Measurements from ENCODE around the gene NUDT22. TPM values are rescaled to one million over a fixed set of nuclear protein-coding genes. Genes with fewer than 3 reads are reported as not detected.
A peak's percentile ranks its signal among the peaks of the same experiment; 100 is the strongest.
"Not testable (repeated sequence)": the region's sequence is repeated elsewhere in the genome, so short reads cannot be mapped to it uniquely, and the experiment has no call there.

Gene NUDT22
- total and polyA plus RNA-seq, 5 donors from 2014 or later = 35.8 to 46.9 (median 43.1) TPM

- Mint-ChIP-seq H3K4me1 (peaks cover 0 to 57% (median 25%) of the 10 kb centered on the region in 4 donors), H3K36me3 (no peaks in the 10 kb centered on the region), H3K27ac (peak overlapping the region in 1 of 3 donors; percentile 5), H3K4me3 (peak overlapping the region; percentile 19 to 91 (median 62)), H3K27me3 (no peaks in the 10 kb centered on the region), H3K9me3 (peaks cover 0 to 2% (median 0%) of the 10 kb centered on the region in 7 donors)
- ATAC-seq (ENCODE audit: low read depth in 2 of 2) = no peak
- no peak for DNase-seq
- H3K9me3 ChIP-seq (ENCODE audit: control insufficient read depth in 2 of 2, low read length in 2 of 2) = no peaks in the 10 kb centered on the region
- H3K27ac ChIP-seq (ENCODE audit: insufficient read depth, low read length, poor library complexity, severe bottlenecking) = no peak overlapping the region
- peaks cover 4% of the 10 kb centered on the region for H3K36me3 ChIP-seq (ENCODE audit: control insufficient read depth, insufficient read depth, low read length)
- peaks cover 57% of the 10 kb centered on the region for H3K4me1 ChIP-seq (ENCODE audit: control insufficient read depth, insufficient read depth, low read length, poor library complexity, severe bottlenecking)
- no peaks in the 10 kb centered on the region for H3K27me3 ChIP-seq (ENCODE audit: control insufficient read depth, insufficient read depth, low read length)
- no peak overlapping the region for H3K4me3 ChIP-seq (ENCODE audit: low read depth, low read length)
Observed at GRCh38 chr11:64244107-64244506, 18.0 kb downstream of the NUDT22 start.

GRCh38 chr11:64244966-64245365, 18.9 kb downstream of the NUDT22 start:
- peak overlapping the region; percentile 83 to 91 (median 86) for H3K4me3 Mint-ChIP-seq
- Histone ChIP-seq H3K27me3 (ENCODE audit: control insufficient read depth, insufficient read depth, low read length) (no peaks in the 10 kb centered on the region), H3K4me1 (ENCODE audit: control insufficient read depth, insufficient read depth, low read length, poor library complexity, severe bottlenecking) (peaks cover 55% of the 10 kb centered on the region), H3K9me3 (ENCODE audit: control insufficient read depth in 2 of 2, low read length in 2 of 2) (no peaks in the 10 kb centered on the region), H3K27ac (ENCODE audit: insufficient read depth, low read length, poor library complexity, severe bottlenecking) (peak overlapping the region; percentile 55), H3K36me3 (ENCODE audit: control insufficient read depth, insufficient read depth, low read length) (peaks cover 4% of the 10 kb centered on the region), H3K4me3 (ENCODE audit: low read depth, low read length) (no peak overlapping the region)
- H3K27ac Mint-ChIP-seq = peak overlapping the region in 2 of 3 donors; percentile 5 to 85
- peaks cover 0 to 2% (median 0%) of the 10 kb centered on the region in 7 donors for H3K9me3 Mint-ChIP-seq
- no peaks in the 10 kb centered on the region for H3K36me3 Mint-ChIP-seq
- H3K27me3 Mint-ChIP-seq = no peaks in the 10 kb centered on the region
- peaks cover 0 to 53% (median 26%) of the 10 kb centered on the region in 4 donors for H3K4me1 Mint-ChIP-seq
- DNase-seq = no peak
- ATAC-seq (ENCODE audit: low read depth in 2 of 2) = no peak

GRCh38 chr11:64245401-64245796, 19.3 kb downstream of the NUDT22 start:
- no peak for ATAC-seq (ENCODE audit: low read depth in 2 of 2)
- H3K4me3 ChIP-seq (ENCODE audit: low read depth, low read length) = peak overlapping the region; percentile 37
- peaks cover 54% of the 10 kb centered on the region for H3K4me1 ChIP-seq (ENCODE audit: control insufficient read depth, insufficient read depth, low read length, poor library complexity, severe bottlenecking)
- Mint-ChIP-seq H3K4me3 (peak overlapping the region; percentile 83 to 91 (median 86)), H3K27me3 (no peaks in the 10 kb centered on the region), H3K4me1 (peaks cover 0 to 51% (median 24%) of the 10 kb centered on the region in 4 donors), H3K9me3 (peaks cover 0 to 2% (median 0%) of the 10 kb centered on the region in 7 donors), H3K27ac (peak overlapping the region in 2 of 3 donors; percentile 5 to 85), H3K36me3 (no peaks in the 10 kb centered on the region)
- H3K27ac ChIP-seq (ENCODE audit: insufficient read depth, low read length, poor library complexity, severe bottlenecking) = peak overlapping the region; percentile 55
- peak in 1 of 3 donors; percentile 52 for DNase-seq
- no peaks in the 10 kb centered on the region for H3K9me3 ChIP-seq (ENCODE audit: control insufficient read depth in 2 of 2, low read length in 2 of 2)
- no peaks in the 10 kb centered on the region for H3K27me3 ChIP-seq (ENCODE audit: control insufficient read depth, insufficient read depth, low read length)
- H3K36me3 ChIP-seq (ENCODE audit: control insufficient read depth, insufficient read depth, low read length) = peaks cover 4% of the 10 kb centered on the region

- Histone ChIP-seq H3K36me3 (ENCODE audit: control insufficient read depth, insufficient read depth, low read length) (peaks cover 4% of the 10 kb centered on the region), H3K27ac (ENCODE audit: insufficient read depth, low read length, poor library complexity, severe bottlenecking) (peak overlapping the region; percentile 55), H3K9me3 (ENCODE audit: control insufficient read depth in 2 of 2, low read length in 2 of 2) (no peaks in the 10 kb centered on the region), H3K4me1 (ENCODE audit: control insufficient read depth, insufficient read depth, low read length, poor library complexity, severe bottlenecking) (peaks cover 57% of the 10 kb centered on the region), H3K4me3 (ENCODE audit: low read depth, low read length) (peak overlapping the region; percentile 37), H3K27me3 (ENCODE audit: control insufficient read depth, insufficient read depth, low read length) (no peaks in the 10 kb centered on the region)
- H3K27me3 Mint-ChIP-seq = no peaks in the 10 kb centered on the region
- no peaks in the 10 kb centered on the region for H3K36me3 Mint-ChIP-seq
- H3K27ac Mint-ChIP-seq = peak overlapping the region in 2 of 3 donors; percentile 48 to 85
- no peak for ATAC-seq (ENCODE audit: low read depth in 2 of 2)
- peaks cover 0 to 2% (median 0%) of the 10 kb centered on the region in 7 donors for H3K9me3 Mint-ChIP-seq
- DNase-seq = peak; percentile 38 to 62 (median 50)
- H3K4me3 Mint-ChIP-seq = peak overlapping the region; percentile 83 to 91 (median 86)
- H3K4me1 Mint-ChIP-seq = peaks cover 0 to 52% (median 21%) of the 10 kb centered on the region in 4 donors
Observed at GRCh38 chr11:64245797-64246620, 19.9 kb downstream of the NUDT22 start.

GRCh38 chr11:64246621-64246870, 20.5 kb downstream of the NUDT22 start:
- Mint-ChIP-seq H3K4me1 (peaks cover 0 to 49% (median 21%) of the 10 kb centered on the region in 4 donors), H3K4me3 (peak overlapping the region; percentile 82 to 92 (median 89))
- H3K27me3 ChIP-seq (ENCODE audit: control insufficient read depth, insufficient read depth, low read length); H3K4me3 ChIP-seq (ENCODE audit: low read depth, low read length); H3K36me3 ChIP-seq (ENCODE audit: control insufficient read depth, insufficient read depth, low read length); H3K9me3 ChIP-seq (ENCODE audit: control insufficient read depth in 2 of 2, low read length in 2 of 2); H3K27ac Mint-ChIP-seq; H3K9me3 Mint-ChIP-seq; DNase-seq; H3K36me3 Mint-ChIP-seq; H3K27ac ChIP-seq (ENCODE audit: insufficient read depth, low read length, poor library complexity, severe bottlenecking); H3K27me3 Mint-ChIP-seq: not testable (repeated sequence)
- peak; percentile 4 to 17 for ATAC-seq (ENCODE audit: low read depth in 2 of 2)
- peaks cover 59% of the 10 kb centered on the region for H3K4me1 ChIP-seq (ENCODE audit: control insufficient read depth, insufficient read depth, low read length, poor library complexity, severe bottlenecking)

GRCh38 chr11:64246871-64247728, 21.0 kb downstream of the NUDT22 start, which contains the start of gene PPP1R14B:
Gene PPP1R14B (minus strand): TSS chr11:64246943. CDS start chr11:64246673, 270 bp downstream.
- peak; percentile 71 to 84 (median 78) for DNase-seq
- peak within 1 kb of the TSS; percentile 87 for H3K4me3 ChIP-seq (ENCODE audit: low read depth, low read length)
- Mint-ChIP-seq H3K27me3 (no peaks in the 10 kb centered on the region), H3K36me3 (no peaks in the 10 kb centered on the region), H3K27ac (peak within 1 kb of the TSS; percentile 44 to 86 (median 85)), H3K4me3 (peak within 1 kb of the TSS; percentile 83 to 92 (median 90)), H3K9me3 (peaks cover 0 to 2% (median 0%) of the 10 kb centered on the region in 7 donors), H3K4me1 (peaks cover 0 to 54% (median 20%) of the 10 kb centered on the region in 4 donors)
- peaks cover 59% of the 10 kb centered on the region for H3K4me1 ChIP-seq (ENCODE audit: control insufficient read depth, insufficient read depth, low read length, poor library complexity, severe bottlenecking)
- no peaks in the 10 kb centered on the region for H3K9me3 ChIP-seq (ENCODE audit: control insufficient read depth in 2 of 2, low read length in 2 of 2)
- H3K27me3 ChIP-seq (ENCODE audit: control insufficient read depth, insufficient read depth, low read length) = no peaks in the 10 kb centered on the region
- peaks cover 4% of the 10 kb centered on the region for H3K36me3 ChIP-seq (ENCODE audit: control insufficient read depth, insufficient read depth, low read length)
- ATAC-seq (ENCODE audit: low read depth in 2 of 2) = peak; percentile 62 to 65
- peak within 1 kb of the TSS; percentile 64 for H3K27ac ChIP-seq (ENCODE audit: insufficient read depth, low read length, poor library complexity, severe bottlenecking)

GRCh38 chr11:64247729-64248531, 21.9 kb downstream of the NUDT22 start:
- H3K27ac ChIP-seq (ENCODE audit: insufficient read depth, low read length, poor library complexity, severe bottlenecking) = no peak overlapping the region
- no peak overlapping the region for H3K4me3 ChIP-seq (ENCODE audit: low read depth, low read length)
- H3K36me3 ChIP-seq (ENCODE audit: control insufficient read depth, insufficient read depth, low read length) = peaks cover 4% of the 10 kb centered on the region
- H3K27me3 Mint-ChIP-seq = no peaks in the 10 kb centered on the region
- H3K9me3 Mint-ChIP-seq = peaks cover 0 to 2% (median 0%) of the 10 kb centered on the region in 7 donors
- H3K4me1 Mint-ChIP-seq = peaks cover 0 to 49% (median 18%) of the 10 kb centered on the region in 4 donors
- peak overlapping the region in 2 of 3 donors; percentile 12 to 86 for H3K27ac Mint-ChIP-seq
- no peaks in the 10 kb centered on the region for H3K36me3 Mint-ChIP-seq
- DNase-seq (no peak), ATAC-seq (ENCODE audit: low read depth in 2 of 2) (no peak)
- H3K9me3 ChIP-seq (ENCODE audit: control insufficient read depth in 2 of 2, low read length in 2 of 2) = no peaks in the 10 kb centered on the region
- H3K4me1 ChIP-seq (ENCODE audit: control insufficient read depth, insufficient read depth, low read length, poor library complexity, severe bottlenecking) = peaks cover 57% of the 10 kb centered on the region
- H3K27me3 ChIP-seq (ENCODE audit: control insufficient read depth, insufficient read depth, low read length) = no peaks in the 10 kb centered on the region
- peak overlapping the region; percentile 66 to 92 (median 84) for H3K4me3 Mint-ChIP-seq
